OCI-M2 (cell line): ENCODE results near the gene AGMO.

Source experiments
- DNase-seq: peaks from one replicate; lab custom pipeline; 2025; ENCODE audit not compliant: unreplicated experiment; lab: John Stamatoyannopoulos, UW

Gene AGMO

DNA sequence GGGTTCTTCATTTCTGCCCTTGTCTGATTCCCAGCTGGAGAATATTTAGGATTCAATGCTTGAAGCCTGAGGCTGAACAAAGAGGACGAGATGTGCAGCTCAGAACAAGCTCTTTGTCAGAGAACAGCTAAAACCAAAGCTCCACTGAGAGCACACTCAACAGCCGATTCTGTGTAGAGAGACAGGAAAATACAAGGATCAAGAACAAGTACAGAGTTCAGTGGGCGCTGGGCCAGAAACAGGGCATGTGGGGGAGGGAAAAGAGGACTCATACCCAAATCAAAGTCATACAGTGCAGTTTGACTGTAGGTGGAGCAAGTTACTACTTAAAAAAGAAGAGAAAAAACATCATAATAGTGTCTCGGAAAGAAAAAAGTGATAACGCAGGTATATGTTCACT, at the start of gene AGMO:
TSS of gene AGMO (minus strand) at position 181 of the 400 bp plus-strand sequence.
- DNase-seq = no peak

DNA sequence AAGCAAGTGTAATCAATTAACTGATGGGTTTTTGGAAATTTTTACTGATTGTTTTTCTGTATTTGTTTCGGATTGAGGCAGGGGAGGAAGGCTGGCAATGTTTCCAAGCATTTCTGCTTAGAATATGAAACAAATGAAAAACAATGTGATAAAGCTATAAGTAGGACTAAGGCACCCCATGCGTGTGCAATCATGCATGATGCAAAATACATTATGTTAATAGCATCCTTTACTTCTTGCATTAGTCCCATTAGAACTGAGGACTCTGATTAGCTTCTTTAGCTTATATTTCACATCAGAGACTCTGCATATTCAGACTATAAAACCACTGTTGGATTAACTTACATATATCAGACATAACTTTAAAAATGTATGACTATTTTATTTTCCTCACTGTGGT, 48.7 kb upstream of the AGMO start:
- no peak for DNase-seq

DNA sequence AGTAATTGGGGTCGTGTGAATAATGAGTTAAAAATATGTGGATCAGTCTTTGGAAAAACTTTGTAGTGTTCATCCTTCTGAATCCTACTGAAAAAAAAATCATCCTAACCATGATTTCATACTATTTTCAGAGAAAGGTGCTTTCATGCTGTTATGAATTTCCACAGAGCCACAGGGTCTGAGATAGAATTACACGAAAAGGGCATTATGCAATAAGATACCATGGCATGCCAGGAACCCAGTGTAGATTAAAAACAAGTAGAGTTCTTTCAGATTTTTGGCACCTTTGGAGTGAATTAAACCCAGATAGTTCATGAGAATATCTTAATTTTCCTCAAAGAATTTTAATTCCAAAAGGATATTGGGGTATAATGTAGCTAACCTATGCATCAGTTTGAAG, 47.5 kb upstream of the AGMO start:
- DNase-seq = no peak

DNA sequence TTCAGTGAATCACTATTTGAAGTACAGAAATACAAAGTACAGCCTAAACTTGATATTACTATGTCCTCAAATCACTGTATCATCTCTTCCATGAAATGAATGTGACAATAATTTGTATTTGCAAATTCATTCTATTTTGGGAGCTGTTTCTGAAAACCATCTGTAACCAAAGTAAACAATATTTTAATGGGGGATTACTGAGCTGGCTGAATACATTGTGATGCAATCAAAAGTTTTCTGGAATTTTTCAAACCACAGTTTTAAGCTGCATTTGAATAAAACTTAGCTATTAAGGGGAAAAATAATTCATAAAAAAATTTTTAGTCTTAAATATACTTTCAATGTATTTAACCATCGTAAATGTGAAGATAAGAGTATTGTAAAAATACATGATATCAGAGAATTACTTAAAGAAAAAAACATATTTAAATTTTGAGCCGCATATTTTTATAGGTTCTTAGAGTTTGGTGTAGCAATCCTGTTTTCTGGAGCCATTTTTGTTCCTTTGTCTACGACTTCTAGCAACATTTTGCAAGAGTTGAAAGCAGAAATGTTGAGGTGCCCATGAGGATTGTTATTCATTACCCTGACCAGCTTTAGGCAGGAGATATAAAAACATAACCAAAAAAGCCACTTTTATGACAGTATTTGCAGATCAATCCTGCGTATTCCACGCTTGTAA, 45.9 kb upstream of the AGMO start:
- DNase-seq = no peak

DNA sequence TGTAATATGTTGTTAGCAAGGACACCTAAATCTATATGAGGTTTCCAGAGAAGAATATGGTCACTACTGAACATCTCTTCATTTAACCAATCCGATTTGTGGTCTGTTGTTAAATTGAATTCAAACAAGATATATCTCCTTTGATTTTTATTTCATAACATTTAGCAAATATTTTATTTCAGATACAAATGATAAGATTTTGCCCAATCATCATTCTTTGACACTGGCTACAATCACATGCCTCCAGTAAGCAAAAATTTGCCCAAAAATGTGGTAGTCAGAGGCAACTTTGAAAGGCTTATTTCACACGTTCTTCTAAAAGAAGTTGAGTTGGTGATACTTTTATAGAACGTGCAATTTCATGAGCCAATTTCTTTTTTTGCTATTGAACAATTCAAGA, 44.7 kb upstream of the AGMO start:
- DNase-seq = no peak

DNA sequence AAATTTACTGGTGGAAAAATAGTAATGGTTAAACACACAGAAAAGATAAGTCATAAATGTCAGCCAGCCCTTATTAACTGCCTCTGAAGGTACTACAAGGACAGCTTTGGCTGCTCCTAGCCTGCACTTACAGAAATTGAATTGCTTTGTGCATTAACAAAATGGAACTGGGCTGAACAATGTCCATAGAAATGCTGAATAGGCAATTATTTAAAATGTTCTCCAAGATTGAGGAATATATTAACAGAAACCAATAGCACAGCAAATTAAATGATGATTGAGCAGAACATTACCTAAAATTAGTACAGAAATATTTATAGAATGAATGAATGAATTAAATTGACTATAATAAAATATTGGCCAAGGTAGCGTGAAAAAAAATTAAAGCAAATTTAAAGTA, 42.4 kb upstream of the AGMO start:
- no peak for DNase-seq

DNA sequence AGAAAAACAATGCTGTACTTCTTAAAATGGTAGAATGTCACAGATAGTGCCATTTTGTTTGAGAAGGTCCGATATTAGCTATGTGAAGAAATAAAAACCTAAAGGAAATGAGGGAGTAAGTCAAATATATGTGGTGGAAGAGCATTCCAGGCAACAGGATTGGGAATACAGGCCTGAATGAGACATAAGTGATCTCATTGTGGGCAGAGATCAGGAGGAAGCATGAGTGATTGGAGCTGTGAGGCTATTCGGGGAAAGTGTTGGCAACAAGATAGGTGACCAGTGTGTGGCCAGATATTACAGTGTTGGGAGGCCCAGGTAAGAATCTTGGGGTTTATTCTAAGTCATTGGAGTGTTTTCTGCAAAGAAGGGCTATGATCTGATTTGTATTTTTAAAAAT, 41.3 kb upstream of the AGMO start:
- DNase-seq = no peak

DNA sequence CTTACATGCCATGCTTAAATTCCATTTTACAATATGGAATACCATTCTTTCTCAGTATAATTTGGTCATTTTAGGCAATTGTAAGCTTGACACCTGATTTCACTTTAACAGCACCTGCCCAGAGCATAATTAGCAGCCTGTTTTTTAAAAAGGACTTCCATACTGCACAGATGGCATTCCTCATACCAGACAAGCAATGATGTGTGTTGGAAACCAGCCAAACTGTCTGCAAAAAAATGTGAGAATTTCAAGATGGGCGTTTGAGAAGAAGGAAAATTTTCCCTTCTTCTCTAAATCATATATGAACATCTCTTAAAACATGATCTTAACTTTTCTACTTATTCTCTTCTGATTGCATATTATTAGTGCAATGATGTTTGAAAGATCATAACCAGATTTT, 40.4 kb upstream of the AGMO start:
- no peak for DNase-seq

DNA sequence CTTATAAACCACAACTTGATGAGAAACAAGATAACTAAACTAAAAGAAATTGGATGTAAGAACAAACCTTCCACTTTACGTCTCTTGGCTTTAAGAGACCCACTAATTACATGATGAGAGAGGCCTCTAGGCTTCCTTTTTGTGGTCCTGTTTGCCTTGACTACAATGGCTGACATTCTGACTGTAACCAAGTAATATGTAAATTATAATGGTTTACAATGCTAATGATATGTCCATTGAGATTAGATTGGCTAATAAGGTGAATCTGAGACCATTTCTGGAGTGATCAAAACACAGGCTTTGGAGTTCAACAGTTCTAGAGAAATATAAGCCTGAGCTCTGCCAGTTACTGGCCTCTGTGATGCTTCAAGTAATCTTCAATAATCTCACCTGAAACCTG, 39.4 kb upstream of the AGMO start:
- DNase-seq = no peak

DNA sequence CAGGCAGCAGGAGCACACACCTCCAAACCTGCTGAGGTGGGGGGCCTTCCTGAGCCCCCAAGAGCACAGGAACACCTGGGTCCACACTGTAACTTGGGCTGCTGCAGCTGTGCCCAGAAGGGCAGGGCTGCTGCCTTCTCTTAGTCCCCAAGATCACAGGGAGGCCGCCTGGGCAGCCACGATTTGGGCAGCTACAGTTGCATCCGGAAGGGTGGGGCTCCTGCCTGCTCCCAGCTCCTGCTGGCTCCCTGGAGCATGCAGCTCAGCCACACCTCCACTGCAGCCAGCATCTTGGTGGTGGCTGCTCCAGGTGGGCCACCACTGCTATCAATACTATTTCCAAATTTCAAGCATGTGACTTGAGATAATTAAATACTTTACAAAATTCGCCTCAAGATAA, 38.5 kb upstream of the AGMO start:
- no peak for DNase-seq

DNA sequence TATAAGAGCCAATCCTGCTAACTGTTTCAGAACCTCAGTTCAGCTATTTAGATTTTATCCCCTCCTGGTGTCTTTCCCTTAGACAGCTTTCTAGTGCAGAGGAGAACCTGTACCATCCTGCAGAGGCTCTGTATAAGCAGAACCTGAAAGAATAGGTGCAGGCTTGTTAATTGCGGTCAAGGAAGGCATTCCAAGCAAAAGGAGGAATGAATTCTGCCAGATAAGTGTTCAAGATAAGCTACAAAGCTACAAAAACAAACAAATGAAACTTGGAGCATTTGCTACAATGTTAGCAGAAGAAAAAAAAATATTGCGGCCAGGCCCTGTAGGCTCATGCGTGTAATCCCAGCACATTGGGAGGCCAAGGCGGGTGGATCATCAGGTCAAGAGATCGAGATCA, 32.6 kb upstream of the AGMO start:
- no peak for DNase-seq

DNA sequence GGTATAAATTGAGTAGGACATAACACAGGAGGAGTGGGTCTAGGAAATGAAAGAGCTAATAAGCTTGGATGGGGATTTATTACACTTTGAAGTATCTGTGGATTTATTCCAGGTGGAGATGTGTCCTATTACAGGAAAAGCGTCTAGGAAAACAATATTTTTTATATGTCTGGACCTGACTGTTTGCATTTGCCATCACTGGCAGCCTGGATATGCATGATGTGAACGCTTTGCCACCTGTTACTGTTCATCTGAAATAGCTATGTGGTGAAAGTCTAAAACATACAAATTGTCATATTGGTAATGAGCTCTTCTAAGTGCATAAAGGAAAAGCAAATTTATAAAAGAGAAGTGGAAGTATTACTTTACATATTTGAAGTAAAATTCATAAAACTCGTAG, 31.6 kb upstream of the AGMO start:
- DNase-seq = no peak

DNA sequence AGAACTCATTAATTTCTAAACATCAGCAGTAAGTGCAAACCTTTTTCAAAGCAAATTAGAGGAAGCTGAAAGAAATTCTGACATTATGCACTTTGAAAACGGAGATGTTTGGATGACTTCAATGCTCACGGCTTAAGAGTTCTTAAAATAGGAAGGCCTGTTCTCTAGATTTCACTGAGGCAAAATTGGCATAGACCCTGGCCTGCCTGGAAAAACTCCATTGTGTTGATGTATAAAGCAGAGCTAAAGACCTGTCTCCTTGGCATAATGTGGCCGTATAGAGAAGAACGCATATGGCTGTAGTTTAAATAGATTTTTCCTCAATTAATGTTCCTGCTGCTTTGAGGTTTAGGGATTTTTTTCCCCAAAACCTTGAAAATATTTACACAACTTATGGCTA, 24.5 kb upstream of the AGMO start:
- DNase-seq = no peak

DNA sequence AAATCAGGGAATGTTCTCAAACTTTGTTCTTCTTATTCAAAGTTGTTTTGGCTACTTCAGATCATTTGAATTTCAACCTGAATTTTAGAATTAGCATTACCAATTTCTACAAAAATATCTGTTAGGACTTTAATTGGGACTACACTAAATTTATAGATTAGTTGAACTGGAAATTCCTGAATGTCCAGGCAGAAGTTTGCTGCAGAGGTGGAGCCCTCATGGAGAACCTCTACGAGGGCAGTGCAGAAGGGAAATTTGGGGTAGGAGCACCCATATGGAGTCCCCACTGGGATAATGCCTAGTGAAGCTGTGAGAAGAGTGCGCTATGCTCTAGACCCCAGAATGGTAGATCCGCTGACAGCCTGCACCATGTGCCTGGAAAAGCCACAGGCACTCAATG, 22.8 kb upstream of the AGMO start:
- no peak for DNase-seq

DNA sequence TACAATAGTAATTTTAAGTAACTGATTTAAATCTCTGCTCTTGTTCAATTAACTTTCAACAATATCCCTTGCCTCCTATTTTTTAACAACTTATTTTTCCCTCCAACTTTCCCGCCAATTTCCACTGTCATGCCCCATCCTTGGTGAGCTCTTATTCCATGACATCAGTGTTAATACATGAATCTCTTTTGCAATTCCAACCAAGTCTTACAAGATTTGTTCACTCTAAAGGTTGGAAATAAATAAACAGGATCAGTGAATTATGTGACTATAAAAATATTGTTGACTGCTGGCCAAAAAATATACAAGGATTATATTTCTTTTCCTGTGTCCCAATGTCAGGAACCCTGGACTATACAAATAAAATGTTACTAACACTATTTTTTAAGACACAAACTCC, 21.0 kb upstream of the AGMO start:
- no peak for DNase-seq

DNA sequence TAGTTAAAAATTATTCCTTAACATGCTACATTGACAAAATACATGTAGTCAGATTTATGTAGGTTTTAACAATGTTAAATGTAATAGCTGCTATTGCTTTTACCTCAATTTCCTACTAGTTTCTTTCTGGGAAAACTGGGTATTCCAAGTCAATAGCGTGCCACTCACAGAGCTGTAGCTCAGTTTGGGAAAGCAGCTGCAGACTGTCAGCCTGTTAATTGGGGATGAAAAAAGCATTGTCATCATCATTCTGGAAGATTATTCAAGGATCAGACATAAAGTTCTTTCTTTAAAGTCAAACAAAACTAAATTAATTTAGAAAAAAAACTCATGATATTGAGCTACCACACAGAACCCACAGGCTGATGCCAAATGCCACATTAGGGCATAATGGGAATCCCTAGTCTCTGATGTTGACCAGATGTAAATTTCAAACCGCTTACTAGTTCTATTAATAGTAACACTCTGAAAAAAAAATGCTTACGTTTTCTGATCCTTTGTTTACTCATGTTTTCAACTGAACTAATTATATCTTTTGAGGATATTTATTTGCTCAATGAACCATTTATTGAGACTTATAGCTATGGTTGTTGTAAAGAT, 19.6 kb upstream of the AGMO start:
- no peak for DNase-seq

DNA sequence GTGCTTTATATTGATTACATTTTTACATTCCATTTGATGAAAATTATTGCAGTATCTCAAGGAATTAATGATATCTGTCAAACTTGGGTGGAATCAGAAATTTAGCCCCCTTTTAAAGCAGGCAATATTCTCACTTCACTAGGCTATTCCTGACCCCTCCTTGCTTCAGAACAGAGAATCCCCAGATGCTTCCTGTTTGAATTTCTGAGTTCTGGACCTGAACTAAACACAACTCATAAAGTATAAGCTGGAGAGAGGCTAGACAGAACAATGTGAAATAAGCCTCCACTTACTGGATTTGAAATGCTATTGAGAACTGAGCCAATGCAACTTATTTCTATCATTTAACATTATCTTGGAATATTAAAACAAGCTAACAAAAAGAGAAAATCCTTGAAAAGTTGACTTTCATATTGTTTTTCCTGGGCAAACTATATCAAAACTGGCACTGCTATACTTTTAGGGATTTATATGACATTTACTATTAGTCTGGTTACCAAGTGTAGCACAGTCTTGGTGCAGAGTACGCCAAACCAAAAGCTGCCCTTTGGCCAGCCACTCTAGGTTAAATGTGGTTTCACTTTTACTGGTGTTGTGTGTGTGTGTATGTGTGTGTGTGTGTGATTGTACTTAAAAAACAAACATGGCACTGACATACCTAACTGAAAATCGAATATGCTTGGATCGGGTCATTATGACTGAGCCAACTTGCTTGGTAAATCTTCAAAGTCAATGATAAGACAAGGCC, 19.0 kb upstream of the AGMO start:
- no peak for DNase-seq

DNA sequence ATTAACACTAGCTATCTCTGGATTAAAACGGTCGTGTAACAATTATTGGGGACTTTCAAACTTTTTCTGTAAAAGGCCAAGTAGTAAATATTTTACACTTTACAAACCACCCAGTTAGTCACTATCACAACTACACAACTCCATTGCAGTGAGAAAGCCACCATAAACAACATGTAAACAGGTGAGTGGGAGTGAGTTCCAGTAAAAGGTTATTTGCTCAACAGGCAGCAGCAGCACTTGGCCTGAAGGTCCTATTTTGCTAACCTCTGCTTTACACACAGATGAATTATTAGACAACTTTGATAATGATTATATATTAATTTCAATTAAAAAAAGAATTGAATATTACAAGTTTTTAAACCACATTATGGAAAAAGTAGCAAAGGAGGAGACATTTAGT, 15.8 kb upstream of the AGMO start:
- no peak for DNase-seq

DNA sequence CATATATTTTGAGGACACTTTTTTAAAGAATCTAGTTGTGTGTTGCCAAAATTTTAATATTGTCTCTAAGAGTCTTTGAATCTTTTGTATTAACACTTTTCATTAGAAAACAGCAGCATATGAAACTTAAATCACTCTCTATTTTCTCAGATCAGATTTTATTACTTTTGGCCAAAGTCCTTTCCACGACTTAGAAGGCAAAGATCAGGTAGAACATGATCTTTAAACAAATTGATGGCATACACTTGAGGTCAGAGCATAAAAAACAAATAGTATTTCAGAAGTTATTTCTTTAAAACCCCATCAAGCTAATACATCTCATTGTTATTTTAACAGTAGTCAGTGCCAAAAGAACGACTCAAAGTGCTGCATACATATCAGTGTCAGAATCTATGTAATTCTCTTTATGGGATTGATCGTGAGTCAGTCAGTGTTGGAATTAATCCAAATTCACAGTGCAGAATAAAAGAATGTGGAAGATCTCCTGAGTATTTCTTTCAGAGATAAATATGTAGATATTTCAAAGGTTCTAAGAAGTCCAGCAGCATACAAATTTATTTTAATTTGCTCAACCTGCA, 9.6 kb upstream of the AGMO start:
- DNase-seq = no peak

DNA sequence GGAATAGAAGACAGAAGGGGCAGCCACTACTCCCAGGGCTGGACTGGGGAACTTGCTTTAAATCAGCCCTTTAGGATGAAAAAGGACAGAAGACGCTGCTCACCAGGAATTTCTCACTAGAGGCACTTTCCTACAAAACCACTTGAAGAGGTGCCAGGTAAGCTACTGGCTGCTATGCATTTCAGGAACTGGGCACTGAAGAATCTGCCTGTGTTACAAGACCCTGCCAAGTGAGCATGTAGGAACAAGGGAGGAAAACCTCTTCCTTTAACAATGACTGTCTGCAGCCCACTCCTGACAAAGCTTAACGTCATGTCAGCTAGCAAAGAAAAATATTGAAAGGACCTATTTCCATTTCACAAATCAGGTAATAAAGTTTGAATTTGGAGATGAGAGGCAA, 5.8 kb upstream of the AGMO start:
- no peak for DNase-seq

DNA sequence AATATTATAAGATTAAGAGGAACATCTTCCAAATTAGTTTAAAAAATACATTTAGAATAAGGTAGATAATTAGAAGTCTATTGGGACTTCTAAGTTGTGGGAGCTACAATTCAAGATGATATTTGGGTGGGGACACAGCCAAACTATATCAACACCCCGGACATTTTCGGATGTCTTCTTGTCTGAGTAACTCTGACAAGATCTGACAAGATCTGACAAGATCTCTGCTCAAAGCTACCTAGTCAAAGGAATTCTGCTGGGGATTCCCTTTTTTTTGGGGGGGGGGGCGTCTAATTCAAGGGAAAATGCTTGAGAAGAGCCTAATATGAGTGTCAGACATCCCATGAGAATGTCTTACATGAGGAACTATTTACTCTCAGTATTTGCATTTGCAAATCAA, 5.2 kb upstream of the AGMO start:
- no peak for DNase-seq

DNA sequence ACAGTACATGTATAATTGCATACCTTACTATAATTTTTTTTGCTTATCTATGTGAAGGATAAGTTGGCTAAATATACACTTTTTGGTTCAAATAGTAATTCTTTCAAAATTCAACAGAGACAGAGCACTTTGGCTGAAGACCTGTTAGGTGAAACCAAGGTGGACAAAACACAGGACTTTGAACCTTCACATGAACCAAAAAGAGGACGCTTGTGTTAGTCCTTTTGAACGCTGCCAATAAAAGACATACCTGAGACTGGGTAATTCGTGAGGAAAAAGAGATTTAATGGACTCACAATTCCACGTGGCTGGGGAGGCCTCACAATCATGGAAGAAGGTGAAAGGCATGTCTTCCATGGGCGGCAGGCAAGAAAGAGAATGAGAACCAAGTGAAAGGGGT, 4.7 kb upstream of the AGMO start:
- DNase-seq = no peak
